ENCODE results near the gene RIF1.

Gene RIF1

DNA sequence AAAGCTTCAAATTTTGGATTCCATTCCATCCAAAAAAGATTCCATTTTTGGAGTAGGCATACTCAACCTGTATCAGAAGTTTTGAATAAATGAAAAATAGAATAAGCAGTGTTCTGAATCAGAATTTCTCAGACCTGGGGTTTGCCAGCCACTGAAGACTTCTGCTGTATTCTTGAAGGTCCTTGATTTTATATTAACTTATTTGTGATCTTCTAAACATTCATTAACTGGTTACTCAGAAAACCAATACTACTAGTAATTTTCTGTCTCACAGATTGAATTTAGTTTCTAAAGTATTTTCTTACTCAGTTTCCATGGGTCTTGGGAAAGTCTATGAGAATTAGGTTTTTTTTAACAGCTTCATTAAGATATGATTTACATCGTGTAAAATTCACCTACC, 60.9 kb downstream of the RIF1 start:
- H3K9ac ChIP-seq (ENCODE audit: low read depth, low read length, poor library complexity, severe bottlenecking): no peak overlapping the region
- no peak for TF ChIP-seq EZH2phosphoT487 (IDR thresholded peaks at IDR 0.05; ENCODE audit: borderline replicate concordance)
- TF ChIP-seq, protein P1, sequence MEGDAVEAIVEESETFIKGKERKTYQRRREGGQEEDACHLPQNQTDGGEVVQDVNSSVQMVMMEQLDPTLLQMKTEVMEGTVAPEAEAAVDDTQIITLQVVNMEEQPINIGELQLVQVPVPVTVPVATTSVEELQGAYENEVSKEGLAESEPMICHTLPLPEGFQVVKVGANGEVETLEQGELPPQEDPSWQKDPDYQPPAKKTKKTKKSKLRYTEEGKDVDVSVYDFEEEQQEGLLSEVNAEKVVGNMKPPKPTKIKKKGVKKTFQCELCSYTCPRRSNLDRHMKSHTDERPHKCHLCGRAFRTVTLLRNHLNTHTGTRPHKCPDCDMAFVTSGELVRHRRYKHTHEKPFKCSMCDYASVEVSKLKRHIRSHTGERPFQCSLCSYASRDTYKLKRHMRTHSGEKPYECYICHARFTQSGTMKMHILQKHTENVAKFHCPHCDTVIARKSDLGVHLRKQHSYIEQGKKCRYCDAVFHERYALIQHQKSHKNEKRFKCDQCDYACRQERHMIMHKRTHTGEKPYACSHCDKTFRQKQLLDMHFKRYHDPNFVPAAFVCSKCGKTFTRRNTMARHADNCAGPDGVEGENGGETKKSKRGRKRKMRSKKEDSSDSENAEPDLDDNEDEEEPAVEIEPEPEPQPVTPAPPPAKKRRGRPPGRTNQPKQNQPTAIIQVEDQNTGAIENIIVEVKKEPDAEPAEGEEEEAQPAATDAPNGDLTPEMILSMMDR (conservative IDR thresholded peaks at IDR 0.05; ENCODE audit: low read length): no peak
- no peak overlapping the region for H2AFZ ChIP-seq (ENCODE audit: low read length)
- H3K27me3 ChIP-seq (ENCODE audit: insufficient read depth, low read length, poor library complexity, severe bottlenecking): no peaks in the 10 kb centered on the region
- no peaks in the 10 kb centered on the region for H3K9me2 ChIP-seq (replicated peaks; ENCODE audit: low read depth, low read length)
- no peaks in the 10 kb centered on the region for H3K9me3 ChIP-seq (ENCODE audit: insufficient read depth, low read depth, low read length)
- no peaks in the 10 kb centered on the region for H3F3A ChIP-seq (ENCODE audit: low read depth)
- H3K79me2 ChIP-seq (ENCODE audit: insufficient read depth, low read length): no peaks in the 10 kb centered on the region
- no peaks in the 10 kb centered on the region for H4K20me1 ChIP-seq (ENCODE audit: insufficient read depth, low read length, poor library complexity, severe bottlenecking)
- no peak overlapping the region for H3K4me2 ChIP-seq (ENCODE audit: low read depth, low read length, poor library complexity, severe bottlenecking)
- H3K4me1 ChIP-seq (ENCODE audit: insufficient read depth, low read length, poor library complexity, severe bottlenecking): no peaks in the 10 kb centered on the region
- peaks cover 78% of the 10 kb centered on the region for H3K36me3 ChIP-seq (ENCODE audit: insufficient read depth, low read length)
- no peak overlapping the region for H3K4me3 ChIP-seq (ENCODE audit: low read length, poor library complexity, severe bottlenecking)

GRCh38 chr2:151472966-151473365, 63.3 kb downstream of the RIF1 start:
- Histone ChIP-seq H3K27me3 (ENCODE audit: insufficient read depth, low read length, poor library complexity, severe bottlenecking) (no peaks in the 10 kb centered on the region), H3K36me3 (ENCODE audit: insufficient read depth, low read length) (peaks cover 74% of the 10 kb centered on the region), H4K20me1 (ENCODE audit: insufficient read depth, low read length, poor library complexity, severe bottlenecking) (no peaks in the 10 kb centered on the region), H3K79me2 (ENCODE audit: insufficient read depth, low read length) (no peaks in the 10 kb centered on the region), H3K9ac (ENCODE audit: low read depth, low read length, poor library complexity, severe bottlenecking) (no peak overlapping the region), H3K4me1 (ENCODE audit: insufficient read depth, low read length, poor library complexity, severe bottlenecking) (no peaks in the 10 kb centered on the region), H3K9me3 (ENCODE audit: insufficient read depth, low read depth, low read length) (no peaks in the 10 kb centered on the region), H2AFZ (ENCODE audit: low read length) (no peak overlapping the region), H3K4me3 (ENCODE audit: low read length, poor library complexity, severe bottlenecking) (no peak overlapping the region), H3K9me2 (replicated peaks; ENCODE audit: low read depth, low read length) (no peaks in the 10 kb centered on the region), H3F3A (ENCODE audit: low read depth) (no peaks in the 10 kb centered on the region), H3K4me2 (ENCODE audit: low read depth, low read length, poor library complexity, severe bottlenecking) (no peak overlapping the region)
- TF ChIP-seq, protein P1 (conservative IDR thresholded peaks at IDR 0.05; ENCODE audit: low read length): no peak
- no peak for TF ChIP-seq EZH2phosphoT487 (IDR thresholded peaks at IDR 0.05; ENCODE audit: borderline replicate concordance)

DNA sequence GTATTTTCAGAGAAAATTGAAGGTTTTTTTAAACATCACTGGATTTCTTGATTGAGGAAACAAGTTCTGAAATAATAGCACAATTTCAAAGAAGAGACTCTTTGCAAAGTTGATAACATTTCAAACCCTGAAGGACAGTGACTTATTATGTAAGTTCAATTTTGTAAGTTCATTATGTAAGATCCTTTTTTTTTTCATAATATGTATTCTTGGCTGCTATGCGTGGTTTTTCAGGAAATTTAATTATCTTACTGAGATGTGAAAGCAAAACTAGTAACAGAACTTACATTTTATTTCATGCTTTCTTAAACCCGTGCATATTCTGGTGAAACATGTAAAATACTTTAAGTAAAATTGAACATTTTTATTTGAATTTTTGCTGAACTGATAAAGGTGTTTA, 65.4 kb downstream of the RIF1 start:
- Histone ChIP-seq H3F3A (ENCODE audit: low read depth) (no peaks in the 10 kb centered on the region), H3K27me3 (ENCODE audit: insufficient read depth, low read length, poor library complexity, severe bottlenecking) (no peaks in the 10 kb centered on the region), H3K79me2 (ENCODE audit: insufficient read depth, low read length) (no peaks in the 10 kb centered on the region; the same call in 1 of the 2 replicates), H3K9me2 (replicated peaks; ENCODE audit: low read depth, low read length) (no peaks in the 10 kb centered on the region), H3K9me3 (ENCODE audit: insufficient read depth, low read depth, low read length) (no peaks in the 10 kb centered on the region), H3K4me2 (ENCODE audit: low read depth, low read length, poor library complexity, severe bottlenecking) (no peak overlapping the region), H2AFZ (ENCODE audit: low read length) (no peak overlapping the region), H3K36me3 (ENCODE audit: insufficient read depth, low read length) (peaks cover 59% of the 10 kb centered on the region), H3K9ac (ENCODE audit: low read depth, low read length, poor library complexity, severe bottlenecking) (no peak overlapping the region), H3K4me1 (ENCODE audit: insufficient read depth, low read length, poor library complexity, severe bottlenecking) (no peaks in the 10 kb centered on the region), H3K4me3 (ENCODE audit: low read length, poor library complexity, severe bottlenecking) (no peak overlapping the region), H4K20me1 (ENCODE audit: insufficient read depth, low read length, poor library complexity, severe bottlenecking) (no peaks in the 10 kb centered on the region)
- TF ChIP-seq, protein P1 (conservative IDR thresholded peaks at IDR 0.05; ENCODE audit: low read length): no peak
- TF ChIP-seq EZH2phosphoT487 (IDR thresholded peaks at IDR 0.05; ENCODE audit: borderline replicate concordance): no peak
